ENCODE results near the gene PIAS4.

PIAS4 gene

DNA sequence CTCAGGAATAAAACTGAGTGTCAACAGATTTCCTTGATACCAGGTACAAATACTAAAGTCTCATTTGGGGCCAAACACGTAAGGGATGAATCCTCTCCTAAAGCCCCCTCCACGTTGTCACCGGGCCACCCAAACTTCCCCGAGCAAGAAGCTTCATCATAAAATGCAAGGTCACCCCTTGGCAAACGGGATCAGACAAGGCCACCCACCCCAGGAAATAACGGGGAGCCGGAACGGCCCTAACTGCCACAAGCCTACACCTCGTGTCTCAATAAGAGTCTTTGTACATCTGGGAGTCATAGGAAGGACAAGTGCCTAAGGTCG, 23.0 kb upstream of the PIAS4 start:
- Histone ChIP-seq H3K4me1 (peaks cover 23% of the 10 kb centered on the region), H3K36me3 (peaks cover 56% of the 10 kb centered on the region)

DNA sequence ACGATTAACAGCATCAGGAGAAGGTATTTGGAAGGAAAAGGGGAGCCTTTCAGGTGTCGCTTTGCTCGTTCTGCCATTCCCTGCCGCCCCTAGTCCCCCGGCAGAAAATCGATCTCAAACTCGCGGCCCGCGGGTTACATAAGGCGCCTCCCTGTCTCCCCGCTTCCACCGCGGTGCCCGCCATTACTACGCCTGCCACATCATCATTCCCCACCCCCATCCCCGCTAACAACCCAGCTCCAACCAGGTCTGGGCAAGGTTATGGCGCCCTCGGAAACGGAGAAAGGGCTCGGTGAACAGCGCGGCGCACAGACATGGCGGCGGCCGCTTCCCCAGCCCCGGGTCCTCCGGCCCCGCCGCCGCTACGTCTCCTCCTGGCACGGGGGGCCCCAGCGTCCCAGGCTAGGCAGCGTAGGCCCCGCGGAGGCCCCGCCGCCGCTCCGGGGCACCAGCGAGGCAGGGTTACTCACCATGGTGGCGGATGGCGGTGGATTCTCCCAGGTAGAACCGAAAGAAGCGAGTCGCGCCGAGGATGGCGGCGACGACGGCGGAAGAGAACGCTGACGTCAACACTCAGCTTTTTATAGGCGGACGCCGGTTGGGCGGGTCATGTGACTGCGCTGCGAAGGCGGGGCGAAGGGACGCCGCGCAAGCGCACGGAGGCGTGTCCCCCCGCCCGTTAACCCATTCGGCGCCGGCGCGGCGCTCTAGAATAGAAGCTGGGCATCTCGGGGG, 22.5 kb upstream of the PIAS4 start, which contains the start of gene EEF2:
Gene EEF2 (minus strand): TSS at position 556 of the 735 bp plus-strand sequence. CDS start 83 bp downstream, at position 473.
- no peaks in the 10 kb centered on the region for H3K27me3 ChIP-seq
- H3K4me3 ChIP-seq (ENCODE audit: low read depth, low read length): peak within 1 kb of the TSS; percentile 100
- TF ChIP-seq, protein P1, sequence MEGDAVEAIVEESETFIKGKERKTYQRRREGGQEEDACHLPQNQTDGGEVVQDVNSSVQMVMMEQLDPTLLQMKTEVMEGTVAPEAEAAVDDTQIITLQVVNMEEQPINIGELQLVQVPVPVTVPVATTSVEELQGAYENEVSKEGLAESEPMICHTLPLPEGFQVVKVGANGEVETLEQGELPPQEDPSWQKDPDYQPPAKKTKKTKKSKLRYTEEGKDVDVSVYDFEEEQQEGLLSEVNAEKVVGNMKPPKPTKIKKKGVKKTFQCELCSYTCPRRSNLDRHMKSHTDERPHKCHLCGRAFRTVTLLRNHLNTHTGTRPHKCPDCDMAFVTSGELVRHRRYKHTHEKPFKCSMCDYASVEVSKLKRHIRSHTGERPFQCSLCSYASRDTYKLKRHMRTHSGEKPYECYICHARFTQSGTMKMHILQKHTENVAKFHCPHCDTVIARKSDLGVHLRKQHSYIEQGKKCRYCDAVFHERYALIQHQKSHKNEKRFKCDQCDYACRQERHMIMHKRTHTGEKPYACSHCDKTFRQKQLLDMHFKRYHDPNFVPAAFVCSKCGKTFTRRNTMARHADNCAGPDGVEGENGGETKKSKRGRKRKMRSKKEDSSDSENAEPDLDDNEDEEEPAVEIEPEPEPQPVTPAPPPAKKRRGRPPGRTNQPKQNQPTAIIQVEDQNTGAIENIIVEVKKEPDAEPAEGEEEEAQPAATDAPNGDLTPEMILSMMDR (IDR thresholded peaks at IDR 0.05; ENCODE audit: low read depth, low read length): no peak
- peak; percentile 92 for DNase-seq
- no peaks in the 10 kb centered on the region for H3K9me3 ChIP-seq
- peaks cover 20% of the 10 kb centered on the region for H3K4me1 ChIP-seq
- peaks cover 51% of the 10 kb centered on the region for H3K36me3 ChIP-seq

More for the DNA sequence above, 23.0 kb upstream of the PIAS4 start:
- Histone ChIP-seq H3K4me3 (ENCODE audit: low read depth, low read length) (peak overlapping the region; percentile 100), H3K27me3 (no peaks in the 10 kb centered on the region), H3K9me3 (no peaks in the 10 kb centered on the region)
- DNase-seq: no peak
- TF ChIP-seq, protein P1 (IDR thresholded peaks at IDR 0.05; ENCODE audit: low read depth, low read length): no peak

DNA sequence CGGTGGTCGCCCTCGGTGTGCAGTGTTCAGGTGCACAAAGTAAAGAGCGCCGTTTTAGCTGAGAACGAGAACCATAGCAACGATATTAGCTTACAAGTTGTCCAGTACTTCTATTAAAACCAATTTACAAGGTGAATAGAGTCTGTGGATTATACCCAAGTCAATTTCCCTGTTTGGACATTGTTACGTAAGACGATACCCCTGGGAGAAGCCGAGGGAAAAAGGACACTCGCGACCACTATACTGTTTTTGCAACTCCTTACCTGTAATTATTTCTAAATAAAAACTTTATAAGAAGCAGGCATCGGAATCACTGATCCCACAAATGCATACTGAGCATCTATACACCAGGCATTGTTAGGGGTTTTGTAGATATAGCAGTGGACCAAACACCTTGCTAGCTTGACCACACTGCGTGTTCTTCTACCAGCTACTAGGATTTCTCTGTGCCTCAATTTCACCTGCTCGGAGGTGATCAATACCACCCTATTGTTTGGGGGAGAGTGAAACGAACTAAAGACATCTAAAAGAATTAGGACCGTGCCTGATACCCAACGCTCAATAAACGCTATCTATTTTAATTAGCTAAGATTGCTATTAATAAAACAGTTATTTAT, 21.8 kb upstream of the PIAS4 start:
- H3K4me3 ChIP-seq (ENCODE audit: low read depth, low read length): peak overlapping the region; percentile 100
- H3K4me1 ChIP-seq: peaks cover 20% of the 10 kb centered on the region
- H3K9me3 ChIP-seq: no peaks in the 10 kb centered on the region
- no peaks in the 10 kb centered on the region for H3K27me3 ChIP-seq
- no peak for DNase-seq
- TF ChIP-seq, protein P1 (IDR thresholded peaks at IDR 0.05; ENCODE audit: low read depth, low read length): no peak
- peaks cover 44% of the 10 kb centered on the region for H3K36me3 ChIP-seq

DNA sequence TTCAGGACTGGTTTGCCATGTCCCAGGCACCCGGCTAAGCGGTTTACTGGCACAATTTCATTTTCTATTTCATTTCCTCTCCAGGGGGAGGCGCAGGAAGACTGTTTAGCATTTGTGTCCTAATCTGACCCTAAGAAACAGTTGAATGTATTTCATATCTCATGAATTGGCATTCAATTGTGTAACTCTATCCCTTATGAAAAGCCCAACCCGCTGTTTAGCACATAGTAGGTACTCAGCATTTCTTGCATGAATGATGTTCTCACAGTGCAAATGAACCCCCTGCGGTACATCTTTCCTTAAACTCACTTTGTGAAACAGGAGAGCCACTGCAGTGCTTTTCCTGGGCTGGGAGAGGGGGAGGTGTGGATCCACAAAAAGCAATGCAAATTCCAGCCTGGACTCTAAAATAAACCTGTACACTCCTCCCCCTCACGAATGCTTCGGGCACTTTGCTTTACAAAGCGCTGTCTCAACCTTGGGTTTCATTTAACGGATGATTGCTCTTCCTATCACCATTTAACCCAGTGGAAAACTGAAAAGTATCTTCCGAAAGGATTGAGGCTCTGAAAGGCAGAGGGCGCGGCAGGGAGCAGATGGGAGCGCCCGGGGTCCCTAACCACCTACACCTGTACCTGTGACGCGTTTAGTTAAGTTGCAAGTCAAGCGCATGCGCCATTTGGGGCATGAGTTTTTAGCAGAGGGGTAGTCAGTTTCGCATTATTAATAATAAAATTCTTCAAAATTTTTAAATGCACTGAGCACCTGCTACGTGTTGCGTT, 21.1 kb upstream of the PIAS4 start:
- Histone ChIP-seq H3K4me3 (ENCODE audit: low read depth, low read length) (peak overlapping the region; percentile 100), H3K36me3 (peaks cover 37% of the 10 kb centered on the region), H3K4me1 (peaks cover 16% of the 10 kb centered on the region), H3K9me3 (no peaks in the 10 kb centered on the region), H3K27me3 (no peaks in the 10 kb centered on the region)
- peak; percentile 75 for DNase-seq
- TF ChIP-seq, protein P1 (IDR thresholded peaks at IDR 0.05; ENCODE audit: low read depth, low read length): peak; percentile 65

DNA sequence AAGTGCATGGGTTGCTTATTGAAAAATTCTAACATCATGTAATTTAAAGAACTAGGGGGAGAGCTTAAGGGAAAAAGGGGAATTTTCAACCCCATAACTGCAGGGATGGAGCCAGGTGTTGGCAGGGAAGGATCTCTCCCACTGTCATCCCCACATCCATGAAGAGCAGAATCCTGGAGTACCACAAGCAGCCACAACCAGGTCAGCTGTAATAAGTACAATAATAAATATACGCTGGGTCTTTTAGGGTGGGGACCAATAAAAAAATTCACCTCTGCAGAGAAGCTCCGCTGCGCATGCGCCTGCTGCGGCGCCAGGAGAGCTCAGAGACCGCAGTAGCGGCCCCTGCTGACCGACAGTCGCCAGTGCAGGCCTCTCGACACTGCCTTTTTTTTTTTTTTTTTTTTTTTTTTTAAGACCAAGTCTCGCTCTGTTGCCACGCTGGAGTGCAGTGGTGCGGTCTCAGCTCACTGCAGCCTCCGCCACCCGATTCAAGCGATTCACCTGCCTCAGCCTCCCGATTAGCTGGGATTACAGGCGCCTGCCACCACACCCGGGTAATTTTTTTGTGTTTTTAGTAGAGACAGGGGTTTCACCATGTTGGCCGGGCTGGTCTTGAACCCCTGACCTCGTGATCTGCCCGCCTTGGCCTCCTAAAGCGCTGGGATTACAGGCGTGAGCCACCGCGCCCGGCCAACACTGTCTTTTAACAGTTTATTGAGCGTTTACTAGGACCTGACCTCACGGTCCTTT, 19.7 kb upstream of the PIAS4 start:
- no peaks in the 10 kb centered on the region for H3K27me3 ChIP-seq

More for the DNA sequence above, 19.7 kb upstream of the PIAS4 start:
- Histone ChIP-seq H3K36me3 (peaks cover 24% of the 10 kb centered on the region), H3K4me1 (peaks cover 12% of the 10 kb centered on the region), H3K4me3 (ENCODE audit: low read depth, low read length) (peak overlapping the region; percentile 100), H3K9me3 (no peaks in the 10 kb centered on the region)
- TF ChIP-seq, protein P1 (IDR thresholded peaks at IDR 0.05; ENCODE audit: low read depth, low read length): peak; percentile 86
- peak; percentile 91 for DNase-seq

All from BE2C (cell line).